ENCODE measurements around the gene CCR9.

GRCh38 chr3:45952456-45952855, 66.1 kb downstream of the CCR9 start:
- TF ChIP-seq, protein P1, sequence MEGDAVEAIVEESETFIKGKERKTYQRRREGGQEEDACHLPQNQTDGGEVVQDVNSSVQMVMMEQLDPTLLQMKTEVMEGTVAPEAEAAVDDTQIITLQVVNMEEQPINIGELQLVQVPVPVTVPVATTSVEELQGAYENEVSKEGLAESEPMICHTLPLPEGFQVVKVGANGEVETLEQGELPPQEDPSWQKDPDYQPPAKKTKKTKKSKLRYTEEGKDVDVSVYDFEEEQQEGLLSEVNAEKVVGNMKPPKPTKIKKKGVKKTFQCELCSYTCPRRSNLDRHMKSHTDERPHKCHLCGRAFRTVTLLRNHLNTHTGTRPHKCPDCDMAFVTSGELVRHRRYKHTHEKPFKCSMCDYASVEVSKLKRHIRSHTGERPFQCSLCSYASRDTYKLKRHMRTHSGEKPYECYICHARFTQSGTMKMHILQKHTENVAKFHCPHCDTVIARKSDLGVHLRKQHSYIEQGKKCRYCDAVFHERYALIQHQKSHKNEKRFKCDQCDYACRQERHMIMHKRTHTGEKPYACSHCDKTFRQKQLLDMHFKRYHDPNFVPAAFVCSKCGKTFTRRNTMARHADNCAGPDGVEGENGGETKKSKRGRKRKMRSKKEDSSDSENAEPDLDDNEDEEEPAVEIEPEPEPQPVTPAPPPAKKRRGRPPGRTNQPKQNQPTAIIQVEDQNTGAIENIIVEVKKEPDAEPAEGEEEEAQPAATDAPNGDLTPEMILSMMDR (conservative IDR thresholded peaks at IDR 0.05; ENCODE audit: low read length), result no peak
- no peak for TF ChIP-seq EZH2phosphoT487 (IDR thresholded peaks at IDR 0.05; ENCODE audit: borderline replicate concordance, low read depth, low read length)

Measured in OCI-LY7 (cell line).